NCI-H146 (cell line): ENCODE measurements around the gene PARVA.

ENCODE experiments used
- DNase-seq: peaks from one replicate; lab custom pipeline; 2025; lab: John Stamatoyannopoulos, UW

The PARVA gene

GRCh38 chr11:12459865-12460444 lies 82.6 kb downstream of the PARVA start:
- DNase-seq: no peak

DNA sequence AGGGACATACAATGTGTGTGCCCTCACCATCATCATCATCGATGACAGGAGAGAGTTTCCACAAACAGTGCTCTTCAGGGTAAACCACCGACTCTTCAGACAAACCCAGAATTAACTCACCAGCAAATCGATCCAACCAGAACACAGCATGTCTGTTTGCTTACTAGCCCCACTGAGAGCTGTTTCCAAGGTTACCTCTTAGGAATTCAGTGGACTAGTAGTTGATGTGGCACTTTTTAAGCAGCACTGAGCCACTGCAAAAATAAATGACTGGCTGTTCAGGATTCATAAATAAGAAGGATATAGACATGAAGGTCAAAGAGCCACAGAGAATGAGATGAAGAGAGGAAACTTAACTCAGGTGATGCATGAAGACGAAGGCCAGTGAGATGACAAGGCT lies 83.1 kb downstream of the PARVA start:
- peak; percentile 27 for DNase-seq

GRCh38 chr11:12461516-12461915 lies 84.1 kb downstream of the PARVA start:
- DNase-seq: peak; percentile 56

GRCh38 chr11:12464303-12464702 lies 86.9 kb downstream of the PARVA start:
- DNase-seq: no peak

DNA sequence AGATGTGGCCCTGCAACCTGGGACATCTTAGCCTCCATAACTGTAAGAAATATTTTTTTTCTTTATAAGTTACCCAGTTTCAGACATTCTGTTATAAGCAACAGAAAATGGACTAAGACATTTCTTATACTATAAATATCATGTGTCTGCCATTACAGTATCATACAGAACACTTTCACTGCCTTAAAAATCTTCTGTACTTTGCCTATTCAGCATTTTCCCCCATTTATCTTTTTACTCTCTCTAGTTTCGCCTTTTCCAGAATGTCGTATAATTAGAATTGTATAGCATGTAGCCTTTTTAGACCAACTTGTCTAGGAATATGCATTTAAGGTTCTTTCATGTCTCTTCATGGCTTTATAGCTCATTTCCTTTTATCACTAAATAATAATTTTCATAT lies 88.0 kb downstream of the PARVA start:
- no peak for DNase-seq

DNA sequence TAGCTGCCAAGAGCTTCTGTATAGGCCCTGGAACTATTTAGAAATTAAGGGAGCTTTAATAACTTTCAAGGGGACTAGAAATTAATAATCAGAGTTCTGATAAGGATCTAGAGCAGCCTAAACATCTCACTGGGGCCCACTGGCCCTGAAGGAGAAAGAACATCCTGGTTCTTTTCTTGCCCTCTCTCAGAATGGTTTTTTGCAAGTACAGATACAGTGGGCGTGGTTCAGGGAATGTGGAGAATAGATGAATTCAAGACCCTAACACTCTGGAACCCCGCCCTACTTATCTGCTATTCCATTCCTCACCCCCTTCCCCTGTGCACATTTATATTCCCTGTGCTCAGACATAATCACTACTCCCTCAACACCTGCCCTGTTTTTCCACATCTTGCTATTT lies 90.2 kb downstream of the PARVA start:
- no peak for DNase-seq

DNA sequence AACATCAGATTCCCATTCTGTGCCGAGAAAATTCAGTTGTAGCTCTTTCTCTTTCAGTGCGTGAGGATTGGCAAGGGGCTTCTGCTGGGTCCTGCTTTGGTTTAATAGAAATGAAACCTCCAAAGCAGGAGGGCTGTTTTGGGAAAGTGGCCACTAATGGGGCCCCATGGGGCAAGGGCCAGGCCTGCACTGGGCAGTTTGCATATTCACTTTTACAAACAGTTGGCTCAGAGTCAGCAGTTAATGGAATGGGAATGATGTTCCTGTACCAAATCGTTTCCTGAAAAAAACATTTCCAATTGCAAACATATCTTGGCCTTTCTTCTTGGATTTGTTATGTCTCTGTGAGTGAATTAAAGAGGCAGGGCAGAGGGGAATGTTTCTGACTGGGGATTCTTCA lies 92.1 kb downstream of the PARVA start:
- DNase-seq: no peak

DNA sequence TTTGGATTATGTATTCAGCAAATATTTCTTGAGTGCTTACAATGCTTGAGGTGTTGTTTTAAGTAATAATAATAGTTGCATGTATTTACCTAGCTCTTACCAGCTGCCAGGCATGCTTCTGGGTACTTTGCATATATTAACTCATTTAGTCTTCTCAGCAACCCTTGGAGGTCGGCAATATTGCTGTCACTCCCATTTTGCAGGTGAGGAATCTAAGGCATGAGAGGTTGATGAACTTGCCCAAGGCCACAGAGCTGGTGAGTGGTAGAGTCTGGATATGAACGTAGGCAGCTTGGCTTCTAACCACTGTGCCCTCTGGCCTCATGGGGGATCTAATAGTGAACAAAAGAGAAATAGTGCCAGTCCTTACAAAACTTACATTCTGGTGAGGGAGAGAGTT lies 92.9 kb downstream of the PARVA start:
- no peak for DNase-seq

- no peak for DNase-seq
Measured at GRCh38 chr11:12472401-12473005, 95.1 kb downstream of the PARVA start.

GRCh38 chr11:12473381-12473780 lies 96.0 kb downstream of the PARVA start:
- DNase-seq: peak; percentile 71

DNA sequence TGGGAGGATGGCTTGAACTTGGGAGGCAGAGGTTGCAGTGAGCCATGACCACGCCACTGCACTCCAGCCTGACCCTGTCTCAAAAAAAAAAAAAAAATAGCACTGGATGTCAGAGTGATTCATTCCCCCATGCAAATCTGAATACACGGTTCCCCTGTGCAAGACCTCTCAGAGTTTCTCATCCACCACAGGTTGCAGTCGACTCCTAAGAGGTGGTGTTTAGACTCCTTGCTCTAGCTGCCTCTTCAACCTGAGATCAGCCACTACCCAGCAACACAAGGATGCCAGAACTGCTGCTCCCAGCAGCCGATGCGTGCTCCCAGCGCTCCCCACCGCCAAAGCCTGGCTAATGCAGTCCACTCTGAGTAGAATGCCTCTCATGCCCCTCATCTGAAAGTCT lies 97.5 kb downstream of the PARVA start:
- no peak for DNase-seq

- DNase-seq: no peak
Measured at GRCh38 chr11:12478743-12479142, 101.4 kb downstream of the PARVA start.

DNA sequence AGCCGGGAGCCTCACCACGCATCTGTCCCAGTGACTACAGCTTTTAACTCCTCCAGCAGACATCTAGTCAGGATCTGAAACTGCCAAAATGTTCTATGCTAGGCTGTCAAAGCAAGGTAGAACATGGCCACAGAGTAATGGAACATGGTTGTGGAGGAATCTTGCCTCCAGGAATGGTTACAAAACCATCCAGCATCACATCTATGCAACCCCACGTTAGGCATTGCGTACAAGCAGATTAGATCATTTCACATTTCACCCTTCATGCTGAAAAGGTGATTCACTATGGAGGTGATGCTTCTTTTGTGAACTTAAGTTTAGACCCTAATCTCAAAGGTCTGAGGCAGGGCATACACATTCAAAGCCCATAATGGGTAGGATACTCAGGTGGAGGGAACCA lies 103.0 kb downstream of the PARVA start:
- no peak for DNase-seq

DNA sequence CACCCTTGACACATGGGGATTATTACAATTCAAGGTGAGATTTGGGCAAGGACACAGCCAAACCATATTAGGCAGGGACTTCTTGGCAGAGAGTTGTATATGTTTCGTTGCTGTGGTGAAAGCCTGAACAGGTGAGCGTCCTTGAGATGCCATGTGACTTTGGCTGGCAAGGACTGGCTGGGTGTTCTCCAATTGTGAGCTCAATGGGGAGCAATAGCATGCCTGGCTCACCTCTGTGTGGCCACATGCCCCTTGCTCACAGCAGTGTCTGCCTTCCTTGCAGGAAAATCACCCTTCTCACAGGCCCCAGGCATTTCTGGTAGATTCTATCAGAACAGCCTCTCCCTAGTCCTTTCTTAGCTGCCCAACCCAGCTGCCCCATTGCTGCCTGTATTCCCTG lies 105.5 kb downstream of the PARVA start:
- no peak for DNase-seq

- DNase-seq: no peak
Measured at GRCh38 chr11:12483604-12484003, 106.2 kb downstream of the PARVA start.

DNA sequence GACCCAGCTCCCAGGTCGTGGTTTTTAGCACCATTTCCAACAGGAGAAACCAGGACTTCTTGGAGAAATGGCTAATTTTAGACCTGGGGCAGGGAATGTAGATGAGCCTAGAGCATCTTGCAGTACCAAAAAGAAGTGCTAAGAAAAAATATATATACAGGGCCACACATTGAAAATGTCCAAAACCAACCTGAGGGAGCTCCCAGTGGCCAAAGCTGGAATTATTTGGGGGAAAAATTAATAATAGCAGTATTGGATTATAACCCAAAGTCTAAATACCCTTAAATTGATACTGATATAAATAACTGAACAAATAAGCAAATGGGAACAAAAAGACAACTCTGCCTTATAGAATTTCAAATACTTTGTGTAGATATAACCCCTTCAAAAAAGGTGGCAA lies 108.0 kb downstream of the PARVA start:
- DNase-seq: no peak

DNA sequence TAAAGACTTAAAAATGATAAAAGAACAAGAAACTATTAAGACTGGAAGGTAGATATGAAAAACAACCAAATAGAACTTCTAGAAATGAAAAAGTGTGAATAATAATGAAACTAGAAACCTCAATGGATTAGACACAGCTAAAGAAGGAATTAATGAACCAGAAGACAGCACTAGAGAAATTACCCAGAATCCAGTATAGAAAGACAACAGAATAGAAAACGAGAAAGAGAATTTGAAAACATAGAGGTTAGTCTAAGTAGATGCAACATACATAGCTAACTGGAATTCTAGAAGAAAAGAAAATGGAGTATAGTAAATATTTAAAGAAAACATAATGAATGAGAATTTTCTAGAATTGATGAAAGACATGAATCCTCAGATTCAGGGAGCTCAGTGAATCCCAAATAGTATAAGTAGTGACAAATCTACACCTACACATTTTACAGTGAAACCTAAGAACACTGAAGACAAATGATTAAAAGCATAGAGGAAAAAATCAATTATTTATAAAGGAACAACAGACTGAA lies 111.9 kb downstream of the PARVA start:
- no peak for DNase-seq

DNA sequence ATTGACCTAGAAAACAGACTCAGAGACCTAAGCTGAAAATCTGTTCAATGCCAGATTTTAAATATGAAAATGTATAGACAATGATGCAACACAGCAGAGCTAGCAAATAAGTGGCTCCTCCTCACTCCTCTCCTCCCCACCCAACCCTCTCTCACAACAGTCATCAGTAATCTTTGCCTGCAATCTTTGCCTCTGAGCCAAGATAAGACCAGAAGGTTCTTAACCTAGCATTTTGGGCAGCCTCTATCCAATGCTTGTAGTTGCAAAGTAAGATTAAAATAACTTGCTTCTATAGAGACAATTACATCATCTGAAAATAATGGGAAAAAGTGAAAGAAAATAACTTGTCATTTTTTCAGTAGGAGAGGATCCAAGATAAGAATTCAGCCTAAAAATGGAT lies 117.3 kb downstream of the PARVA start:
- no peak for DNase-seq

DNA sequence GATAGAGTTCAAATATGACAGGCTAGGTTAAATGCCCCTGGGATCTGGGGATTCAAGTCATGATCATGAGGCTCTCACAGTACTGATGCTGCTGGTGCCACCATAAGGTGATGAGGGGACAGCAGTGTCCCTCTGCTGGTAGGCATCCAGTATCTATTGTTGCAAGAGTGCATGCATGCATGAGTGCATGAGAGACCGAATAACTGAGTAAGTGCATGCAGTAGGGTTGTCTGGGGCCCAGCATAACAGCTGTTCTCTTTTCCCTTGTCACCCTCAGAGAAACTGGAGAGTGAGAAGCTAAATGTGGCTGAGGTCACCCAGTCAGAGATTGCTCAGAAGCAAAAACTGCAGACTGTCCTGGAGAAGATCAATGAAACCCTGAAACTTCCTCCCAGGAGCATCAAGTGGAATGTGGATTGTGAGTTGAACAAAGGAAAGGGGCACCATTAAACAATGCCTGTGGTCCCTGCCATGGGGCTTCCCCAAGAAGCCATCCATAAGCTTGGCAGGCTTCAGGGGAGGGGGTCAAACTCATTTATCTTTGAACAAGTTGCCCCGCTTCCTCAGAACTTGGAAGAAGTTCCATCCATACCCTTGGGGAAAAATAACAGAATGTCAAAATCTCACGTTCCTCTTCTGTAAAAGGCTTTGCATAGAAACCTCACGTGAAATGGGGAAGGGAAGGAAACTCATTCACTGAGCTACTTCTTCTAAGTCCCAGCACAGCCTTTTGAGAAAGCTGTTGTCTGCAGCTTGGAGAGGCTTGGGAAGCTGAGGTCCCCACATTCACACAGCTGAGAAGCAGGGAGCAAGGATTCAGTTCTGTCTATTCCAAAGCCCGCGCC lies 119.0 kb downstream of the PARVA start:
- DNase-seq: no peak

- DNase-seq: peak; percentile 14
Measured at GRCh38 chr11:12497431-12497830, 120.1 kb downstream of the PARVA start.

- no peak for DNase-seq
Measured at GRCh38 chr11:12499071-12499470, 121.7 kb downstream of the PARVA start.

- DNase-seq: no peak
Measured at GRCh38 chr11:12502046-12502445, 124.7 kb downstream of the PARVA start.

DNA sequence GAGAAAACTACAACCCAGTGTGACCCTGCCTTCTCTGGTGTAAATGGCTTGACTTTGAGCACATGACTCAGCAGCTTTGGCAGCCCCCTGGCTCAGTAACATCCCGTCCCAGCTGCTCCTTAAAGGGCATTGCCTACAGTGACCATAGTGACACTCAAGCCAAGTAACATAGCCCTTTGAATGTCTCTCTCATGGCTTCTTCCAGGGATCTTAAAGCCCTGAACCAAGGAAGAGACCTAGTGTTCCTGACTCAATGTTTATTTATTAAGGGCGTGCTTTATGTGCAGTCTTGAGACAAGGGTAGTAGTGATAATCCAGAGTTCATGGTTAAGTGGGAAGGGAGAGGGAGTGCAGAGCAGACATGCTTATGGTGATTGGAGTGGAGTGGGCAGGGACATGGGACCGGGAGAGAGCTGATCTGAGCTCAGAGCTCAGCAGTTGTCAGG lies 125.7 kb downstream of the PARVA start:
- no peak for DNase-seq
